GM21367 (cell line): ENCODE data around the gene MAD1L1.
"Not testable (repeated sequence)": the region's sequence is repeated elsewhere in the genome, so short reads cannot be mapped to it uniquely, and the experiment has no call there.

Experiments used
- ATAC-seq: cut with Tn5 transposase; IDR thresholded peaks from one replicate; pipeline ENCODE4 v1.9.1; 2021; ENCODE audit not compliant: unreplicated experiment

MAD1L1 gene

DNA sequence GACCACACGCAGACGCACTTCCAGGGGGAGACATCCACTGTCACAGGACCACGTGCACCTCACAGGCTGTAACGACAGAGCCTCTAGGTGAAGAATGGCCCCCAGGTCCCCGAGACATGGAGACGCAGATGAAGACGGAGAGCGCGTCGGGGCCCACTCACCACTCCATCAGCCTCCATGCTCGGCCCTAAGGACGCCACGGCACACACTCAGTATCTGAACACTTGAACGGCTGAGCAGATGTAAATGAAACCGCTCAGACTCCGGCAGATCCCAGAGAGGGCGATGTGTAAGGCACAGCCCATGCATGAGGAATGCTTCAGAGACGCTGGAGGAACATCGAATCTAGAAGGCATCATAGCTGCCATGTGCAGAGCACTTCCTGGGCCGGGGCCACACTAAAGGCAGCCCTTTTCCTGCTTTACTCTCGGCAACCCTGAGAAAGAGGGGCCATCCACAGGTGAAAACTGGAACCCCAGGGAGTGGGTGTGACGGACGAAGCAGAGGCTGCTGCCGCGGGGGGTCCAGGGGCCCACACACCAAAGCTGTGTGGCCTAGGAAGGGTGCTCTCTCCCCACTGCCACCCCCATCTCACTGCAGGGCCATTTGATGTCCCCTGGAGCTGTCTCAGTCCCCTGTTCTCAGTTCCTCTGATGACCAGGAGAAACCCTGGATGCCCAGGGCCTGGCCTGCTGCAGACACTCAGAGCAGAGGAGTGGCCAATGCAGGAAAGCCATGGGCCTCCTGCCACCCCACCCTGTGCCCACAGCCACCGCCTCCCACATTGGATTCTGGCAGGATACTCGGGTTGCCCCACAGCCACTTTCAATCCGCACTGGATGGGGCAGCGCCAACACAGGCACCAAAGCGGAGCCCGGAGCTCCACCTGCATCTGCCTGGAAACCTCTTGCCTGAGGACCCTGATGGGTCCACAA, 253.8 kb downstream of the MAD1L1 start:
- no peak for ATAC-seq

DNA sequence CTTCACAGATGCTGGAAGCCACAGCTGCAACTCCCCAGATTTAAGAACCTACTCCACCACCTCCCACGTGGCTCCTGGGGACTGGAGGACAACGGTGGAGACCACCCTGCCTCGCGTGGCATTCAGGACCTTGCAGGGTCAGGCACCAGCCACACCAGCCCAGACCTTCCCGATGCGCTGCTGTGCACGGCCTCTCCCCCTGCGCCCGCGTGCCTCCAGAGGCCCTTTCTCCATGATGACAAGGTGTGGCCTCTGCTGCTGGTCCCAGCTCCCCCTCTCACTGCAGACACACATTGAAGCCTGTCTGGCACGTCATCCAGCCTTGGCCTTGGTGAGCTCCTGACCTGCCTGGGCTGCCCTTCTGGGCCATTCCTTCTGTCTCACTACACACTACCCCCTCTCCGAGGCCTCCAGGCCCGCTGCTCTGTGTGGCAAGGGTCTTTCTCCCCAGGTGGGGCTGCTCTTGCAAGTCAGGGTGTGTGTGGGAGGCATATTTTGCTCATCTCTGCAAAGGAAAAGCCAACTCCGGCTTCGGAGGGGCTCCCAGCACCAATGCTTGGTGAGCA, 254.8 kb downstream of the MAD1L1 start:
- ATAC-seq, result no peak

DNA sequence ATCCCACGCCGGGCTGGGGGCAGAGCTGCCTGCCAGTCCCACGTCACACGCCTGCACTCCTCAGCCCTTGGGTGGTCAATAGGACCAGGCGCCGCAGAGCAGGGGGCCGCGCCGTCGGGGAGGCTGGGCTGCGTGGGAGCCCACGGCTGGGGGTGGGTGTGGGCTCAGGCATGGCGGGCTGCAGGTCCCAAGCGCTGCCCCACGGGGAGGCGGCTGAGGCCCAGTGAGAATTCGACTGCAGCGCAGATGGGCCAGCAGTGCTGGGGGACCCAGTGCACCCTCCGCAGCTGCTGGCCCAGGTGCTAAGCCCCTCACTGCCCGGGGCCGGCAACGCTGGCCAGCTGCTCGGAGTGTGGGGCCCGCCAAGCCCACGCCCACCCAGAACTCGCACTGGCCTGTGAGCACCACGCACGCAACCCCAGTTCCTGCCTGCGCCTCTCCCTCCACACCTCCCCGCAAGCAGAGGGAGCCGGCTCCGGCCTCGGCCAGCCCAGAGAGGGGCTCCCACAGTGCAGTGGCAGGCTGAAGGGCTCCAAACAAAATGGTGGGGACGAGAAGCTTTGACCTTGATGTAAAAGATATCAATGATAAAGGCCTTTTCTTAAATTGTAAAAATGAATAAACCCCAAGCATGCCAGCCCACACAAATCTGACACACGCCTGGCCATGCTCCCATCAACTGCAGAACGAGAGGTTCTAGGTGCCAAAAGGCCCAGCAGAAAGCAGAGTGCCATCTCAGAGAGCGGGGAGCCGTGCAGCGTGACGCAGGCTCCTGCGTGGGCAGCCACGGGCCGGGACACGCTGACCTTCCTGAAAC, 255.5 kb downstream of the MAD1L1 start:
- no peak for ATAC-seq

DNA sequence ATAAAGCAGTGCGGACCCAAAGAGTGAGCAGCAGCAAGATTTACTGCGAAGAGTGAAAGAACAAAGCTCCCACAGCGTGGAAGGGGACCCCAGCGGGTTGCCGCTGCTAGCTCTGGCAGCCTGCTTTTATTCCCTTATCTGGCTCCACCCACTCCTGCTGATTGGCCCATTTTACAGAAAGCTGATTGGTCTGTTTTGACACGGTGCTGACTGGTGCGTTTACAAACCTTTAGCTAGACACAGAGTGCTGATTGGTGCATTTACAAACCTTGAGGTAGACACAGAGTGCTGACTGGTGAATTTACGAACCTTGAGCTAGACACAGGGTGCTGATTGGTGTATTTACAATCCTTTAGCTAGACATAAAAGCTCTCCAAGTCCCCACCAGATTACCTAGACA, 256.2 kb downstream of the MAD1L1 start:
- ATAC-seq, result not testable (repeated sequence)

DNA sequence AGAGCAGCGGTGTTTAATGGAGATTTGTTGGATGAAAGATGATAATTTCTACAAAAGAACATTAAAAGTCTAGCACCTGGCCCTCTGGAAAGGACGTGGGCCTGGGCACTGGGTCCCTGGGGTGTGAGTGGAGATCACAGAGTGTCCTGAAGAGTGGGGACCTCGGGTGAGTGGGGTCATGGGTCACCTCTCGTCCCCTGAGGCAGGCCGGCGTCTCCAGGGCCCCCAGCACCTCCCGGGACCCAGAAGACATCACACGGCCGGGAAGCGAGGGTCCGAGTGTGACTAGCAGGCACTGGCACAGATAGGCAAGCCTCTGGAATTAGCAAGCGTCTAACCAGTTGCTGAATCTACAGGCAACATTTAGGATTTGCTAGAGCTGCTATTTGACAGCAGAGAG, 257.2 kb downstream of the MAD1L1 start:
- ATAC-seq, result no peak

DNA sequence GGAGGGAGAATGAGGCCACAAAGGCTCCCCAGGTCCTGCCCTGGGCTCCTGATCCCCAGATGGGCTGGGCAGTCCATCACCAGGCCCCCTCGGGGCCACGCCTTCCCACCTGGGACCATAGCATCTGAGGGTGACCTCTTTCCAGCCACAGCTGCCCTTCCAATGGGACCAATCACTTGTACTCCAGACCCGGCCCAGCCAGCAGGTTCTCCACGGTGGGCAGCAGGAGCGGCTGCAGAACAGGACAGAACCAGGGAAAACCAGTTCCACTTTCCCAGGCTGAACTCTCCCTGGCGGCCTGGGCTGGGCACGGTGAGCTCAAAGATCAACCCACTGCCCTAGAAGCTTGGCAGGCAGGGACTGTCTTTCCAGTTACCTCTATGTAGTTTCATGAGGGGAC, 257.6 kb downstream of the MAD1L1 start:
- ATAC-seq, result no peak

DNA sequence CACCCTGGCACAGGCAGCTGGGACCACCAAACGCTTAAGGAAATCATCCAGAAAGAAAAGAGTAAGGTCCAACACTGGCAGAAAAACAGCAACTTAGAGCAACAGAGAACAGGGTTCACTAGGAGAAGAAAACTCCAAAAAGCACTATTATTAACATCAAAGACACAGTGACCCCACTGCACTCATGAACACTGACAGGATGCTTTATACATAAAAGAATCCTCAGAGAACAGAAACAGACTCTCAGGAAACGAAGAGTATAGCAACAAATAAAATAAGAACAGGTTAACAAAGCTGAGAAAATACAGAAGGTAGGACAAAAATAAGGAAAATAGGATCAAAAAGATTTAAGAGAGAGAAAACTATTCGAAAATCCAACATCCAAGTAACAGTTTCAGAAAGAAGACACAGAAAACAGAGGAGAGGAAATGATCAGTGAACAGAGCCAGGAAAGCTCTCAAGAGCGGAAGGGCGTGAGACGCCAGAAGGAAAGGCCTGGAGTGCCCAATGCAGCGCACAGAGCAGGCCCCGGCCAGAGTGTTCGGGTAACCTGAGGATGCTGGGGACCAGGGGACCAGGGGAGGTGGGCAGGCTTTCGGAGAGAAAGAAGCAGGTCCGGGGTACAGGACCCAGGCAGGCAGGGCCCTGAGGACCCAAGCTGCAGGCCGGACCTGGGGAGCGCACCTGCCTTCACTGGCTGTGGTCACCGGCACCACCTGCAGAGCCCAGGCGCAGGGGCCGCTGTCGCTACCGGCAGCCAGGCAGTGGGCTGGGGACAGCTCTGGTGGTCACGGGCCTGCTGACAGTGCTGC, 258.2 kb downstream of the MAD1L1 start:
- ATAC-seq, result no peak

DNA sequence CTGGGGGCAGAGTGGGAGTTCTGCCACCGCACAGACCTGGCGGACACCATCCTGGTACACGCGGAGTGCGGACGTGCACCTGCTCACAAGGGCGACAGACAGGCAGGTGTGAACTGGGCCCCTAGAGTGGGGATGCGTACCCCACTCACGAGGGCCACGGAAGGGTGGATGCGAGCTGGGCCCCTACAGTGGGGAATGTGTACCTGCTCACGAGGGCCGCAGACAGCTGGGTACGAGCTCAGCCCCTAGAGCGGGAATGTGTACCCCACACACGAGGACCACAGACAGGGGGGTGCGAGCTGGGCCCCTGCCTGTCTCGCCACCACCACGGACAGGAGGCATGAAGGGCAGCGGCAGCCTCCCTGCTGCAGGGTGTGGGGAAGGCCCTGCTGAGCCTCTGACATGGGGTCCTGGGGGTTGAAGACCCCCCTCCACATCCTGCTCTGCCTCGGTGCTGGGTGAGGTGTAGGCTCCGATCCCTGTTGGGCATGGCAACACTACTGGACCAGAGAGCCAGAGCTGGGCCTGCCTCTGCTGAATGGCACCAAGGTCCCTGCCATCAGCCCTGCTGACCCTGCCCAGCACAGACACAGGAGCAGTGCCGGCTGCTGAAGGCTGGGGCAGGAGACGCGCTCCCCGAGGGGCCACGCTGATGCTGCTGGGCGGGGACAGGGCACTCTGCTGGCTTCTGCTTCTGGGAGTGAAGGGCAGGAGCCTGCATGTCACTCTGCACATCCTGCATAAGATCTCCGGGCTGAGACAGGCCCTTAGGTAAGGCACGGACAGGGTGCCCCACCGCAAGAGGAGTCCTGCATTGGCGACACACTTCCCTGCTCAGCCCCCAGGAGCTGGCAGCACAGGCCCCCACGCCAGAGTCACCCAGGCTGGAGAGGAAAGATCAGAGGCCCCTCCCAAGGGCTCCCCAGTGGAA, 259.2 kb downstream of the MAD1L1 start:
- no peak for ATAC-seq

DNA sequence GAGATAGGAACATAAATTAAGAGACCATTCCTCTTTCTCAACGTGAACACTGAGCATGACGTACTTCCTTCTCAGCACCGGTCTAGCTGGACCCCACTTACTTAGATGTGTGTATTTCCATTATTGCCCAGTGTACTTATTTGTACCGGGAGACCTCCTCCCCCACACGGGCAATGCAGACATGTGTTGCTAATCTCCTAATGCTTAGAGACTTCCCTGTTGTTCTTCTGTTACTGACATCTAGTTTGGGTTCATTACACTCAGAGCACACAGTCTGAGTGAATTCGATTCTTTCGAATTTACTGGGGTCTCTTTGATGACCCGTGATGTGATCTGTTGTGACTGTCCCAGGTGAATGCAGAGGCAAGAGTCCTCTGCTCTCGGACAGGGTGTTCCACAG, 260.0 kb downstream of the MAD1L1 start:
- no peak for ATAC-seq

DNA sequence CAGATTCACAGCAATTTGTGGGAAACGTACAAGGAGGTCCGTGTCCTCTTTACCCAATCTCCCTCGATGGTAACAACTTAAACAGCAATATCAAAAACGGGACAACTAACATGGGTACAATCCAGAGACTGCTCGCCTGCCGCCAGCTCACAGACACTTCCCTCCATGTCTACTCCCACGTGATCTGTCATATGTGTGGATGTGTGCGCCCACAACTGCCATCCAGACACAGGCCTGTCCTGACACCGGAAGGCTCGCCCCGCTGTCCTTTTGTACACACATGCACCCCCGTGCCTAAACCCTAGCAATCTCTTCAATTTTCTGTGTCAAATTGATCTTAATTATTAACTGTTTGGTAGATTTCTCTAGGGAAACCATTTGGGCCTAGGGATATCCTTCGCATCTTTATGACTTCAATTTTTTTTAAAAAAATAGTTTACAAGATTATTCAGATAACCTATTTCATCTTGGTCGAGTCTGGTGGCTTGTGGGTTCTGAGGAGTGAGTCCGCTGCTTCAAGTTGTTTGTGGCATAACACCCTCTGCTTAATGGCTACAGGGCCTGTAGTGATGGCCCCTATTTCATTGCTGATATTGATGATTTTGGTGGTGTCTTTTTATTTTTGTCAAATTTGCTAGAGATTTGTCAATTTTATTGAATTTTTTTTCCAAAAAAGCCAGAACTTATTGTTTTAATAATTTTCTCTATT, 260.6 kb downstream of the MAD1L1 start:
- no peak for ATAC-seq

DNA sequence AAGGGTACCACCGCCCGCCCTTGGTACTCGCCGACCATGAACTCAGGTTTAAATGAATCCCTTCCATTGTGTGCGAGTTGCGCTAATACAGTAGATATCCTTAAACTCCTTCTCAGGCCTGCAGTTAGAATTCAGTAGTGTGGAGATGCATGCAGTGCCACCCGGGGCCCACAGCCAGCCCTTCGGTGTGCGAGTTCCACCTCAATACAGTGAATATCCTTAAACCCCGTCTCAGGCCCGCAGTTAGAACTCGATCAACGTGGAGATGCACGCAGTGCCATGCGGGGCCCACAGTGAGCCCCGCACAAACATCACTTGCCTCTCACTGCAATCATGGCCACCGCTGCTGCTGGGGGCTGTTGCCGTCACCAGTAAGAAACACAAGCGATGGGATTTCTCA, 261.9 kb downstream of the MAD1L1 start:
- no peak for ATAC-seq

DNA sequence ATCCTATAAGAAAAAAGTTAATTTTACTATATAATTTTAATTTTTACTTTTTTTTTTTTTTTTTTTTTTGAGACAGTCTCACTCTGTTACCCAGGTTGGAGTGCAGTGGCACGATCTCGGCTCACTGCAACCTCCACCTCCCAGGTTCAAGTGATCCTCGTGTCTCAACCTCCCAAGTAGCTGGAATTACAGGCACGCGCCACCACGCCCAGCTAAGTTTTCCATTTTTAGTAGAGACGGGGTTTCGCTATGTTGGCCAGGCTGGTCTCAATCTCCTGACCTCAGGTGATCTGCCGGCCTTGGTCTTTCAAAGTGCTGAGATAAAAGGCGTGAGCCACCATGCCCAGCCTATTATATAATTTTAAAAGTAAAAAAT, 262.5 kb downstream of the MAD1L1 start:
- not testable (repeated sequence) for ATAC-seq

DNA sequence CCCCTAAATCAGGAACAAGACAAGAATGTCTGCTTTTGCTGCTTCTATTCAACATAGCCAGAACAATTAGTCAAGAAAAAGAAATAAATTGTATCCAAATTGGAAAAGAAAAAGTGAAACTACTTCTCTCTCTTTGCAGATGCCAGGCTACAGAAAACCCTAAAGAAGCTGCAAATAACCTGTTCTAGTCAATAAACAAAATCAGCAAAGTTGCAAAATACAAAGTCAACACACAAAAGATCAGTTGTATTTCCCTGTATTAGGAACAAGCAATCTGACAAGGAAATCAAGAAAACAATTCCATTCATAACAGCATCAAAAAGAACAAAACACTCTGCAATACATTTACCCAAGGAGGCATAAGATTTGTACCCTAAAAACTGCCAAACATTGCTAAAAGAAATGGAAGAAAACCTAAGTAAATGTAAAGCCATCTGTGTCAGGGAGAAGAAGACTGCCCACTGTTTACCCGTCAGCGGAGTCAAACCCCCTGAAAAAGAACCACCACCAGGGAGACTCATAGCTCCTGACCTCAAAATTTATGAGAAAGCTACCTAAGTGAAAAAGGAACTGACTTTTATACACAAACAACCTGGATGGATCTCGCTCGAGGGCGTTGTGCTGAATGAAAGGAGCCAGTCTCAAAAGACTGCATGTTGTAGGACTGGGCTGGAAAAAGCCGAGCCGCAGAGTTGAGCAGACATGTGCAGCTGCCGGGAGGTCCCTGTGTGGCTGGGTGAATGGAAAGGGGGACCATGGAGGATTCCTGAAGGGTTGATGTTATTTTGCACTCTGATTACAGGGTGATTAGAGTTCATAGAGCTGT, 263.1 kb downstream of the MAD1L1 start:
- ATAC-seq, result no peak

DNA sequence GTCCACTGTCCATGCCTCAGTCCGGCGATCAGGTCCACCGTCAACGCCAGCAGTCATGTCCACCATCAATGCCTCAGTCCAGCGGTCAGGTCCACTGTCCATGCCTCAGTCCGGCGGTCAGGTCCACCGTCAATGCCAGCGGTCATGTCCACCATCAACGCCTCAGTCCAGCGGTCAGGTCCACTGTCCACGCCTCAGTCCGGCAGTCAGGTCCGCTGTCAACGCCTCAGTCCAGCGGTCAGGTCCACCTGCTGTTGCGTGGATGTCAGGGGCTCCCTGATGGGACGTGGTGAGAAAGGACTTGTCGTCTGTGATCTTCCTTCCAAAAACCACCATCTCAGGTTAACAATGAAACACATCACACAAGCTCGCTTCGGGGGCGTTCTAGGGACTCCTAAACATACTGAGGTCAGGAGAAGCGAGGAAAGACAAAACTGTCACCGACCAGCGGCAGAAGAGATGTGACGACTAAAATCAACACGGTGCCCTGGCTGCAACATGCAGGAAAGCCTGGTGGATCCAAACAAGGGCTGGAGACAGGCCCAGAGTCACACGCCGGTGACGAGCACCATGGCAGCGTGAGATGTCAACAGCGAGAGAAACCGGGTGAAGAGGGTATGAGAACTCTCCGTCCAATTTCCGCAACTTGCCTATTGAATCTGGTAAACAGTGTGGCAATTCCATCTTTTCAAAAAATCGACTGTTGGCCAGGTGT, 264.2 kb downstream of the MAD1L1 start:
- no peak for ATAC-seq

DNA sequence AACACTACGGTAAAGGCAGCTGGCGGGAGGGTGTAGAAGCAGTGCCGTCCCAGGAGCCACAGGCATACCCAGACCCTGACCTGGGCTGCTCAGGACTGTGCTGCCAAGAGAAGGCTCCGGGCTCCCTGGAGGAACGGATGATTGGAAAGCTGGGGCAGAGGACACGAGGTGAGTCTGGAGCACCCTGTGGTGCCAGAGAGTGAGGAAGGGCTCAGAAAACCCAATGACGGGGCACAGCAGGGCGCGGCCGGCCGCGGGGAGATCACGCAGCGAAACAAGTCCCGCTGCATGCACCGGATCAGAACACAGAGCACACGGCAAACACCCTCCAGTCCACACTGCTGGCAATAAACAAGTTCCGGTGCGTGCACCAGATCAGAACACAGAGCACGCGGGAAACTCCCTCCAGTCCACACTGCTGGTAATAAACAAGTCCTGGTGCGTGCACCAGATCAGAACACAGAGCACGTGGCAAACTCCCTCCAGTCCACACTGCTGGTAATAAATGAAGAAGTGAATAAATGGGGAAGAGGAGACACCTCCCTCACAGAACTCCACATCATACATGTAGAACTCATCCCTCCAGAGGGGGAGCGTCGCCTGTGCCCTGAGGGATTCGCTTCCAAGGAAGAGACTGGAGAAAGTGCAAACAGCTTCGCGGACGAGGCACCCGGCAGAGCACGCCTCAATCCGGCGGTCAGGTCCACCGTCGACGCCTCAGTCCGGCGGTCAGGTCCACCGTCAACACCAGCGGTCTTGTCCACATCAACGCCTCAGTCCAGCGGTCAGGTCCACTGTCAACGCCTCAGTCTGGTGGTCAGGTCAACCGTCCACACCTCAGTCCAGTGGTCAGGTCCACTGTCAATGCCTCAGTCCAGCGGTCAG, 265.0 kb downstream of the MAD1L1 start:
- no peak for ATAC-seq

DNA sequence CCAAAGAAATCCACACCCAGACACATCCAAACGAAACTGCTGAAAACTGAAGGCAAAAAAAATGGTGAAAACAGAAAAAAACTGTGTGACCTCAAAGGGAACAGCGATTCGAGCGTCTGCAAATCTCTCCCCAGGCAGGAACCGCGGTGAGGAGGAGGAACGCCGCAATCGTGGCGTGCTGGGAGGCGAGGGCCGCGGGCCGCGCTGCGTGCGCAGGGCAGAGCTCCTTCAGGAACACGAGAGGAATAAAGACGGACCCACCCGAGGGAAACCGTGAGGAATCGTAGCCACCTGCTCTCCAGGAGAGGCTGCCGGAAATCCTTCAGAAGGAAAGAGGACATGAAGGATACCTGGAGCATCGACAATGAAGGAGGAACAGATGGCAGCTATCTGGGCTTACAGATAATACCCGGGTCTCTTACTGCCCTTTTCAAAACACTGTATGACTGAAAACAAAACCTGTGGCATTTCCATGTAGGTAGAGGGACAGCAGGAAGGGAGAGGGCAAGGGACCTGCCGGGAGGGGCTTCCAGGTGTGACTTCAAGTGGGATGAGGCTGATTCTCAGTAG, 266.0 kb downstream of the MAD1L1 start:
- ATAC-seq, result no peak
